GM12892 (cell line): ENCODE results near the gene HSPBP1.

ENCODE experiments used
- POLR2A ChIP-seq: IDR thresholded peaks from 2 replicates; pipeline ENCODE4 v1.6.1; 2011; ENCODE audit warnings: low read depth, low read length, control low read depth
- POLR2AphosphoS5 ChIP-seq: IDR thresholded peaks from 2 replicates; pipeline ENCODE4 v1.6.1; 2011; ENCODE audit warnings: low read depth, low read length, control low read depth
- TAF1 ChIP-seq: IDR thresholded peaks from 2 replicates; pipeline ENCODE4 v1.6.1; 2011; ENCODE audit warnings: low read depth, mild to moderate bottlenecking, control low read depth, low read length, borderline replicate concordance

GRCh38 chr19:55289117-55289796 is 9.3 kb upstream of the HSPBP1 start:
- TF ChIP-seq POLR2A: no peak
- TF ChIP-seq POLR2AphosphoS5: no peak
- TF ChIP-seq TAF1: no peak
